ENCODE results near the gene PLEKHG2.

Gene PLEKHG2

DNA sequence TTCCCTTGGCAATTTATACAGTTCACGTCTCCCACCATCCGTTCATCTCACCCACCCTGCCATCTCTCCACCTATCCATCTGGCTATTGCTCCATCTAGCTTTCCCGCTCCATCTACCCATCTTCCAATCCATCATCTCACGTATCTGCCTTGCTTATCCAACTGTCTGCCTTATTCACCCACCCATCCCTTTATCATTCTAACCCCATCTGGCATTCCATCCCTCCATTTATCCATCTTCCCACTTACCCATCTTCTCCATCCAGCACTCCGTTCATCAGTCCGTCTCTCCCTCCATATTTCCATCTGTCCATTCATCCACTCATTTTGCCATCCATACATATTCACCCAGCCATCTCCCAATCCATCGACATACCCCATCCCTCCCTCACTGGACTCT, 13.3 kb downstream of the PLEKHG2 start:
- no peak for TF ChIP-seq CTCF (conservative IDR thresholded peaks at IDR 0.05; ENCODE audit: low read depth, low read length)
- H3K4me3 ChIP-seq (ENCODE audit: low read depth, low read length): no peak overlapping the region

GRCh38 chr19:39426170-39426569, 13.7 kb downstream of the PLEKHG2 start:
- no peak overlapping the region for H3K4me3 ChIP-seq (ENCODE audit: low read depth, low read length)
- no peak for TF ChIP-seq CTCF (conservative IDR thresholded peaks at IDR 0.05; ENCODE audit: low read depth, low read length)

More for the DNA sequence above, 13.3 kb downstream of the PLEKHG2 start:
- no peak for DNase-seq (ENCODE audit: low read depth)

DNA sequence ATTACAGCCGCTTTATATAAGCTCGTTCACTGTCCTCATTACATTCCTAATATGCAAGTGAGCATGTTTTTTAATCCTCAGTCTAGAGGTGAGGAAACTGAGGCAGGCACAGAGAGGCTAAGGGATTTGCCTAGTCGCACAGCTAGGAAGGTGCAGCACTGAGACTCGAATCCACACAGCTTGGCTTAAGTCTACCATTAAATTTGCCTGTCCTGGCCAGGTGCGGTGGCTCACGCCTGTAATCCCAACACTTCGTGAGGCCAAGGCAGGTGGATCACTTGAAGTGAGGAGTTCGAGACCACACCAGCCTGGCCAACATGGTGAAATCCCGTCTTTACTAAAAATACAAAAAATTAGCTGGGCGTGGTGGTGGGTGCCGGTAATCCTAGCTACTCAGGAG, 15.2 kb downstream of the PLEKHG2 start:
- TF ChIP-seq CTCF (conservative IDR thresholded peaks at IDR 0.05; ENCODE audit: low read depth, low read length): no peak
- no peak for DNase-seq (ENCODE audit: low read depth)
- no peak overlapping the region for H3K4me3 ChIP-seq (ENCODE audit: low read depth, low read length)

More at GRCh38 chr19:39426170-39426569, 13.7 kb downstream of the PLEKHG2 start:
- no peak for DNase-seq (ENCODE audit: low read depth)

DNA sequence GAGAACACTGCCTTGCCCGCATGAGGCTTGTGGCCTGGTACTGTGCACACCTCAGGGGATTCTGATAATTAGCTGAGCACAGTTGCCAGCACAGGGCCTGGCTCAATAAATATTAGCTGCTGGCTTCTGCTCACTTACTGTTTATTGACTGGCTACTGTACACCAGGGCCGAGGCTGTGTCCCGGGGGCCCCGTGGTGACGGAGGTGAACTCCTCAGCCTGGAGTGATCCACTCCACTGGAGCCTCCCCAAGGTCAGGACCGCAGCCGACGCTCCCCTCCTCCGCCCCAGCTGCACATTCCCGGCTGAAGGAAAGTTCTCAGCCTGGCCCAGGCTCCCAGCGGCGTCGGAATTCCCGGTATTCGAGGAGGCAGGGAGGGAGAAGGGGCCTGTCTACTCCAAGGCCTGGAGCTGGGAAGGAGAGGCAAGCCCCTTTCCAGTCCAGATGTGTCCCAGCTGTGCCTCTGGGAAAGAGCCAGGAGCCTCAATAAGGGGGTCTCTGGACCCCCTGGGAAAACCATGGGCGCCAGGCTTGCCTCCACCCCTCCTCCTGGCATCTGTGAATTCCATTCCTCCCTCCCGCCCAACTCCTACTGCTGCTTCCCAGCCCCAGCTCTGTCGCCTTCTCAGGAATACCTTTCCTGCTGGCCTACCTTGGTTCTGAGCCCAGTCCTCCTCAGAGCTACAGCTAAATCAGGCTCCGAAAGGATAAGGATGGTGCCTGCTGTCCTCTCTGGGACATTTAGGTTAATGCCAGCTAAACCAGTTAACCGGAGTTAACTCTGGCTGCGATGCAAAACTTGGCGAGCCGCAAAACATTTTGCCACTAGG, 16.0 kb downstream of the PLEKHG2 start:
- H3K4me3 ChIP-seq (ENCODE audit: low read depth, low read length): no peak overlapping the region
- DNase-seq (ENCODE audit: low read depth): peak; percentile 93
- no peak for TF ChIP-seq CTCF (conservative IDR thresholded peaks at IDR 0.05; ENCODE audit: low read depth, low read length)

GRCh38 chr19:39430675-39431593, 18.5 kb downstream of the PLEKHG2 start:
- peak overlapping the region; percentile 26 for H3K4me3 ChIP-seq (ENCODE audit: low read depth, low read length)
- no peak for TF ChIP-seq CTCF (conservative IDR thresholded peaks at IDR 0.05; ENCODE audit: low read depth, low read length)
- DNase-seq (ENCODE audit: low read depth): peak; percentile 99

DNA sequence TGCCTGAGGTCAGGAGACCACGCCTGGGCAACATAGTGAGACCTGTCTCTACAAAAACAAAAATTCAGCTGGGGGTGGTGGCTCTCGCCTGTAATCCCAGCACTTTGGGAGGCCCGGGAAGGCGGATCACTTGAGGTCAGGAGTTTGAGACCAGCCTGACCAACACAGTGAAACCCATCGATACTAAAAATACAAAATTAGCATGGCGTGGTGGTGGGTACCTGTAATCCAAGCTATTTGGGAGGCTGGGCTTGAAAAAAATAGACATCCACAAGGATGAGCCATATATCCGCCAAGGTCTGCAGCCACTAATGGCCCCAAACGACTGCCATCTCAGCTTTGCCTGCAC, 20.2 kb downstream of the PLEKHG2 start:
- DNase-seq (ENCODE audit: low read depth): no peak
- no peak for TF ChIP-seq CTCF (conservative IDR thresholded peaks at IDR 0.05; ENCODE audit: low read depth, low read length)
- H3K4me3 ChIP-seq (ENCODE audit: low read depth, low read length): no peak overlapping the region

All from choroid plexus epithelial cell (primary cell).